GM19025 (cell line): Measurements from ENCODE around the gene HPS6.
"Not testable (repeated sequence)": the region's sequence is repeated elsewhere in the genome, so short reads cannot be mapped to it uniquely, and the experiment has no call there.

Experiments used
- ATAC-seq: cut with Tn5 transposase; IDR thresholded peaks from one replicate; pipeline ENCODE4 v1.9.1; 2021; ENCODE audit warnings: mild to moderate bottlenecking, low read depth, moderate library complexity; ENCODE audit not compliant: unreplicated experiment

HPS6 gene

GRCh38 chr10:102064868-102065560 is at the start of gene HPS6:
HPS6 (plus strand) TSS chr10:102065349; CDS start chr10:102065475, 126 bp downstream.
- ATAC-seq, result peak; percentile 94

GRCh38 chr10:102016416-102016815 is 48.7 kb upstream of the HPS6 start:
- no peak for ATAC-seq

- ATAC-seq, result no peak
Measured at GRCh38 chr10:102017295-102017694, 47.9 kb upstream of the HPS6 start.

GRCh38 chr10:102020938-102021337 is 44.2 kb upstream of the HPS6 start:
- ATAC-seq, result no peak

- ATAC-seq, result no peak
Measured at GRCh38 chr10:102024799-102025198, 40.4 kb upstream of the HPS6 start.

- ATAC-seq, result no peak
Measured at GRCh38 chr10:102027261-102027660, 37.9 kb upstream of the HPS6 start.

GRCh38 chr10:102033787-102034186 is 31.4 kb upstream of the HPS6 start:
- ATAC-seq, result no peak

- not testable (repeated sequence) for ATAC-seq
Measured at GRCh38 chr10:102035807-102036206, 29.3 kb upstream of the HPS6 start.

GRCh38 chr10:102038410-102038809 is 26.7 kb upstream of the HPS6 start:
- no peak for ATAC-seq

- ATAC-seq, result no peak
Measured at GRCh38 chr10:102040305-102041050, 24.7 kb upstream of the HPS6 start.

GRCh38 chr10:102045292-102045691 is 19.9 kb upstream of the HPS6 start:
- ATAC-seq, result no peak

- no peak for ATAC-seq
Measured at GRCh38 chr10:102046095-102046494, 19.1 kb upstream of the HPS6 start.

- ATAC-seq, result not testable (repeated sequence)
Measured at GRCh38 chr10:102054881-102055646, 10.1 kb upstream of the HPS6 start.

GRCh38 chr10:102055647-102056419 is 9.3 kb upstream of the HPS6 start, which contains the start of gene ARMH3:
ARMH3 (minus strand) TSS chr10:102056173; CDS start chr10:102040114, 16,059 bp downstream.
- ATAC-seq, result peak; percentile 92

- ATAC-seq, result no peak
Measured at GRCh38 chr10:102059987-102060386, 5.2 kb upstream of the HPS6 start.

- ATAC-seq, result no peak
Measured at GRCh38 chr10:102064503-102064867, 664 bp upstream of the HPS6 start.

GRCh38 chr10:102065561-102066398 is 631 bp downstream of the HPS6 start:
- peak; percentile 23 for ATAC-seq

- no peak for ATAC-seq
Measured at GRCh38 chr10:102066399-102067088, 1.4 kb downstream of the HPS6 start.
